Loucy (cell line): ENCODE data around the gene GRAMD2A.

ENCODE experiments used
- CTCF ChIP-seq: fragments of 200-600 bp; sonication (generic); conservative IDR thresholded peaks from 2 replicates; pipeline ENCODE4 v1.5.1; 2014; ENCODE audit warnings: mild to moderate bottlenecking, antibody characterized with exemption, low read length
- EZH2phosphoT487 ChIP-seq: fragments of 200-600 bp; IDR thresholded peaks from 2 replicates; pipeline ENCODE4 v1.6.1; 2018; ENCODE audit warnings: antibody characterized with exemption, mild to moderate bottlenecking, moderate library complexity, borderline replicate concordance

- TF ChIP-seq CTCF (no peak), EZH2phosphoT487 (no peak)
These were observed 5.2 kb downstream of the GRAMD2A start for GRCh38 chr15:72192416-72192815.
